Suprapubic skin (tissue), 3 donors: ENCODE measurements around the gene MYLK3.

Experiments used
- EP300 ChIP-seq: sonication (generic); formaldehyde crosslinking; IDR thresholded peaks from one replicate; pipeline ENCODE4 v1.6.1; 2017; ENCODE audit warnings: antibody characterized with exemption
- POLR2A ChIP-seq, 2 donors: fragments of 450-650 bp; IDR thresholded peaks; one replicate each; pipeline ENCODE4 v1.6.1; 2017; ENCODE audit warnings: antibody characterized with exemption in 2 of 2, mild to moderate bottlenecking in 2 of 2, moderate library complexity in 2 of 2
- TF ChIP-seq, protein P1 (sequence below), 2 donors: fragments of 200-600 bp in 1 of 2; fragments of 450-650 bp in 1 of 2; sonication (generic) in 1 of 2; IDR thresholded peaks; one replicate each; pipeline ENCODE4 v1.5.1; 2016 to 2019; ENCODE audit warnings: antibody characterized with exemption in 2 of 2, mild to moderate bottlenecking in 1 of 2, moderate library complexity in 1 of 2

GRCh38 chr16:46717692-46718091 lies 30.5 kb downstream of the MYLK3 start:
- TF ChIP-seq, protein P1, sequence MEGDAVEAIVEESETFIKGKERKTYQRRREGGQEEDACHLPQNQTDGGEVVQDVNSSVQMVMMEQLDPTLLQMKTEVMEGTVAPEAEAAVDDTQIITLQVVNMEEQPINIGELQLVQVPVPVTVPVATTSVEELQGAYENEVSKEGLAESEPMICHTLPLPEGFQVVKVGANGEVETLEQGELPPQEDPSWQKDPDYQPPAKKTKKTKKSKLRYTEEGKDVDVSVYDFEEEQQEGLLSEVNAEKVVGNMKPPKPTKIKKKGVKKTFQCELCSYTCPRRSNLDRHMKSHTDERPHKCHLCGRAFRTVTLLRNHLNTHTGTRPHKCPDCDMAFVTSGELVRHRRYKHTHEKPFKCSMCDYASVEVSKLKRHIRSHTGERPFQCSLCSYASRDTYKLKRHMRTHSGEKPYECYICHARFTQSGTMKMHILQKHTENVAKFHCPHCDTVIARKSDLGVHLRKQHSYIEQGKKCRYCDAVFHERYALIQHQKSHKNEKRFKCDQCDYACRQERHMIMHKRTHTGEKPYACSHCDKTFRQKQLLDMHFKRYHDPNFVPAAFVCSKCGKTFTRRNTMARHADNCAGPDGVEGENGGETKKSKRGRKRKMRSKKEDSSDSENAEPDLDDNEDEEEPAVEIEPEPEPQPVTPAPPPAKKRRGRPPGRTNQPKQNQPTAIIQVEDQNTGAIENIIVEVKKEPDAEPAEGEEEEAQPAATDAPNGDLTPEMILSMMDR (IDR thresholded peaks at IDR 0.05), result no peak
- TF ChIP-seq EP300, result no peak
- TF ChIP-seq POLR2A (IDR thresholded peaks at IDR 0.05), result no peak
